ENCODE data around the gene PEPD.

DNA sequence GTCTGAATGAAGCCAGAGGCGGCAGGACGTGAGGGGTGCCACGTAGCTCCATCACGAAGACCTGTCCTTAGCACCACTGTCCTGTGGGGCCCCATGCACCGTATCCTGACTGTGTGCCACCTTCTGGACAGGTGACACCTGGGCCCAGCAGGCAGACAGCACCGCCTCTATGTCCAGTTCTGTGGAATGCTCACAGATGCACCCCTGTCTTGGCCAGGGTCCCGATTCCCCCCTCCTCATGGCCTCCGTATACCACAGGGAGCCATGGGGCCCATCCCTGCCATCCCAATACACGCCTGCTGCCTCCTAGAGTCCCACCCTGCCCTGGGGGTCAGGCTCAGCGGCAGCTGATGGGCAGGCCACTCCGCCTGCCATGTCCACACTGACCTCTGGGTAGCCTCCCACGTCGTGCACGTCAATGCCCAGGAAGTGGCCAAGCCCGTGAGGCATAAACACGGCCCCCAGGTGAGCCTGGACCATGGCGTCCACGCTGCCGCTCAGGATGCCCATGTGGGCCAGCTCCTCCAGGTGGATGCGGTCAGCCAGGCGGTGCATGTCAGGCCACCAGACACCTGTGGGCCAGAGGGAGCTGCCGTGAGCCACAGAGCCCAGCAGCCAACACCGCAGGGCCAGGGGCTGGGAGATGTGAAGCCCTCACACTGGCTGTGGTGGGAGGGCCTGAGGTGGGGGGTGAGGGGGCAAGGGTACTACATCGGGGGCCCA is 130.5 kb downstream of the PEPD start:
- TF ChIP-seq POLR2A (IDR thresholded peaks at IDR 0.05; ENCODE audit: low read depth, low read length) (no peak), SMC3 (IDR thresholded peaks at IDR 0.05; ENCODE audit: low read depth, low read length) (no peak), MAFK (IDR thresholded peaks at IDR 0.05; ENCODE audit: low read depth, low read length) (no peak), FOS (IDR thresholded peaks at IDR 0.05; ENCODE audit: low read depth, low read length) (no peak), CHD1 (IDR thresholded peaks at IDR 0.05; ENCODE audit: low read depth, low read length) (no peak), CEBPB (IDR thresholded peaks at IDR 0.05; ENCODE audit: low read depth, low read length) (no peak), NFE2L2 (IDR thresholded peaks at IDR 0.05; ENCODE audit: low read depth, low read length) (no peak), RFX5 (IDR thresholded peaks at IDR 0.05; ENCODE audit: low read depth, low read length) (no peak), BHLHE40 (IDR thresholded peaks at IDR 0.05; ENCODE audit: low read depth, low read length) (no peak)
- TF ChIP-seq, protein P1, sequence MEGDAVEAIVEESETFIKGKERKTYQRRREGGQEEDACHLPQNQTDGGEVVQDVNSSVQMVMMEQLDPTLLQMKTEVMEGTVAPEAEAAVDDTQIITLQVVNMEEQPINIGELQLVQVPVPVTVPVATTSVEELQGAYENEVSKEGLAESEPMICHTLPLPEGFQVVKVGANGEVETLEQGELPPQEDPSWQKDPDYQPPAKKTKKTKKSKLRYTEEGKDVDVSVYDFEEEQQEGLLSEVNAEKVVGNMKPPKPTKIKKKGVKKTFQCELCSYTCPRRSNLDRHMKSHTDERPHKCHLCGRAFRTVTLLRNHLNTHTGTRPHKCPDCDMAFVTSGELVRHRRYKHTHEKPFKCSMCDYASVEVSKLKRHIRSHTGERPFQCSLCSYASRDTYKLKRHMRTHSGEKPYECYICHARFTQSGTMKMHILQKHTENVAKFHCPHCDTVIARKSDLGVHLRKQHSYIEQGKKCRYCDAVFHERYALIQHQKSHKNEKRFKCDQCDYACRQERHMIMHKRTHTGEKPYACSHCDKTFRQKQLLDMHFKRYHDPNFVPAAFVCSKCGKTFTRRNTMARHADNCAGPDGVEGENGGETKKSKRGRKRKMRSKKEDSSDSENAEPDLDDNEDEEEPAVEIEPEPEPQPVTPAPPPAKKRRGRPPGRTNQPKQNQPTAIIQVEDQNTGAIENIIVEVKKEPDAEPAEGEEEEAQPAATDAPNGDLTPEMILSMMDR (conservative IDR thresholded peaks at IDR 0.05; ENCODE audit: low read depth, low read length): no peak
- TF ChIP-seq, protein P2, sequence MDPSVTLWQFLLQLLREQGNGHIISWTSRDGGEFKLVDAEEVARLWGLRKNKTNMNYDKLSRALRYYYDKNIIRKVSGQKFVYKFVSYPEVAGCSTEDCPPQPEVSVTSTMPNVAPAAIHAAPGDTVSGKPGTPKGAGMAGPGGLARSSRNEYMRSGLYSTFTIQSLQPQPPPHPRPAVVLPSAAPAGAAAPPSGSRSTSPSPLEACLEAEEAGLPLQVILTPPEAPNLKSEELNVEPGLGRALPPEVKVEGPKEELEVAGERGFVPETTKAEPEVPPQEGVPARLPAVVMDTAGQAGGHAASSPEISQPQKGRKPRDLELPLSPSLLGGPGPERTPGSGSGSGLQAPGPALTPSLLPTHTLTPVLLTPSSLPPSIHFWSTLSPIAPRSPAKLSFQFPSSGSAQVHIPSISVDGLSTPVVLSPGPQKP (IDR thresholded peaks at IDR 0.05; ENCODE audit: borderline replicate concordance, low read depth, low read length): no peak
- TF ChIP-seq, protein P3, sequence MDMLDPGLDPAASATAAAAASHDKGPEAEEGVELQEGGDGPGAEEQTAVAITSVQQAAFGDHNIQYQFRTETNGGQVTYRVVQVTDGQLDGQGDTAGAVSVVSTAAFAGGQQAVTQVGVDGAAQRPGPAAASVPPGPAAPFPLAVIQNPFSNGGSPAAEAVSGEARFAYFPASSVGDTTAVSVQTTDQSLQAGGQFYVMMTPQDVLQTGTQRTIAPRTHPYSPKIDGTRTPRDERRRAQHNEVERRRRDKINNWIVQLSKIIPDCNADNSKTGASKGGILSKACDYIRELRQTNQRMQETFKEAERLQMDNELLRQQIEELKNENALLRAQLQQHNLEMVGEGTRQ (IDR thresholded peaks at IDR 0.05; ENCODE audit: low read depth, low read length): no peak
